ENCODE data around the gene PDE3B. TPM values are rescaled to one million over a fixed set of nuclear protein-coding genes. Genes with fewer than 3 reads are reported as not detected.
A peak's percentile ranks its signal among the peaks of the same experiment; 100 is the strongest.
"Not testable (repeated sequence)": the region's sequence is repeated elsewhere in the genome, so short reads cannot be mapped to it uniquely, and the experiment has no call there.

PDE3B gene
- total RNA-seq, 1 experiment from 2014 or later: 26.0 TPM

DNA sequence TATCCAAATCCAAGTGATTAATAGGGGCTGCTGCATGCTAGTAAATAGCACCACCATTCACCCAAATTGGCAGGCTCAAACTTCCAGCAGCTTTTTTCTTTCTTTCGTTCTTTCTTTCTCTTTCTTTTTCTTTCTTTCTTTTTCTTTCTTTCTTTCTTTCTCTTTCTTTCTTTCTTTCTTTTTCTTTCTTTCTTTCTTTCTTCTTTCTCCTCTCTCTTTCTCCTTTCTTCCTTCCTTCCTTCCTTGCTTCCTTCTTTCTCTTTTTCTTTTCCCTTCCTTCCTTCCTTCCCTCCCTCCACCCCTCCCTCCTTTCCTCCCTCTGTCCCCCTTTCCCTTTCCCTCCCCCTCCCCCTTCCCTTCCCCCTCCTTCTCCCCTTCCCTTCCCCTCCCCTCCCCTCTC is 81.5 kb downstream of the PDE3B start:
- H3K4me3 ChIP-seq: no peak overlapping the region
- H3K4me1 ChIP-seq: no peaks in the 10 kb centered on the region
- H3K9me3 ChIP-seq (replicated peaks): no peaks in the 10 kb centered on the region
- no peak for DNase-seq
- H3K27me3 ChIP-seq: no peaks in the 10 kb centered on the region
- no peak overlapping the region for H3K27ac ChIP-seq
- no peaks in the 10 kb centered on the region for H3K36me3 ChIP-seq

DNA sequence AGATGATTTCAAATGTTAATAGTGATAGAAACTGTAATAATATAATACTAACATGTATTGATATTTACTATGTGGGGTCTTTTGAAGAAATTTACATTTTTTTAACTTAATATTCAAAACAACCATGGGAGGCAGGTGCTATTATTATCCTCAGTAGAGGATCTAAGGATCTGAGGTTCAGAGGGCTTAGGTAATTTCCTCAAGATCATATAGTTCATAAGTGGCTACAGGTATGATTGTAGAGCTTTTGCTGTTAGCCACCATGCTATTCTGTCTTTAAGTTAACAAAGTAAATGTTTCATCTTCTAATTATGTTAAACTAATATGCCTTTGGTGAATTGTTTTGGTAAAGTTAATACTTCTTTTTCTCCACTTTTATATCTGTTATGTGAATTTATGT is 83.6 kb downstream of the PDE3B start:
- H3K27me3 ChIP-seq: no peaks in the 10 kb centered on the region
- H3K4me3 ChIP-seq: no peak overlapping the region
- H3K36me3 ChIP-seq: no peaks in the 10 kb centered on the region
- no peaks in the 10 kb centered on the region for H3K4me1 ChIP-seq
- H3K27ac ChIP-seq: no peak overlapping the region
- DNase-seq: no peak
- no peaks in the 10 kb centered on the region for H3K9me3 ChIP-seq (replicated peaks)

DNA sequence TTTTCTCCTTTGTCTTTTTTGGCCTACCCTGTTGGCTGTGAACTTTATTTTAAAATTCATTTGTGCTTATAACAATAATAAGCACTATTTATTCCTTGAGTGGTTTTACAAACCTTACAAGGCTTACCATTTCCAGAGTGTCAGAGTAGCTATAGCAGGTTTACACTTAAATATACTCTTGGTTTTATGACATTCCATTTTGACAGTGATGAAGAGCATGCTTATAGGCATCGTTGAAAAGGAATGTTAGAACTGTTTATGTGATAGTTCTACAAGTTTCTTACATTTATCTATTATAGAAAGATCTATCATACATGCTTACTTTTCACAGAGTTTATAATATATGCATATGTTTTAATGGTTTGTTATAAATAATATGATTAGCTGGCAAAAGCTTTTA is 84.1 kb downstream of the PDE3B start:
- Histone ChIP-seq H3K36me3 (no peaks in the 10 kb centered on the region), H3K27me3 (no peaks in the 10 kb centered on the region), H3K4me3 (no peak overlapping the region), H3K27ac (no peak overlapping the region), H3K4me1 (no peaks in the 10 kb centered on the region), H3K9me3 (replicated peaks) (no peaks in the 10 kb centered on the region)
- no peak for DNase-seq

DNA sequence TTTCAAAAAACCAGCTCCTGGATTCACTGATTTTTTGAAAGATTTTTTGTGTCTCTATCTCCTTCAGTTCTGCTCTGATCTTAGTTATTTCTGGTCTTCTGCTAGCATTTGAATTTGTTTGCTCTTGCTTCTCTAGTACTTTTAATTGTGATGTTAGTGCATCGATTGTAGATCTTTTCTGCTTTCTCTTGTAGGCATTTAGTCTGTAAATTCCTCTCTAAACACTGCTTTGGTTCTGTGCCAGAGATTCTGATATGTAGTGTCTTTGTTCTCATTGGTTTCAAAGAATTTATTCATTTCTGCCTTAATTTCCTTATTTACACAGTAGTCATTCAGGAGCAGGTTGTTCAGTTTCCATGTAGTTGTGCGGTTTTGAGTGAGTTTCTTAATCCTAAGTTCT is 96.9 kb downstream of the PDE3B start:
- not testable (repeated sequence) for H3K4me1 ChIP-seq; H3K27ac ChIP-seq; H3K27me3 ChIP-seq; H3K4me3 ChIP-seq; H3K9me3 ChIP-seq (replicated peaks); DNase-seq; H3K36me3 ChIP-seq

DNA sequence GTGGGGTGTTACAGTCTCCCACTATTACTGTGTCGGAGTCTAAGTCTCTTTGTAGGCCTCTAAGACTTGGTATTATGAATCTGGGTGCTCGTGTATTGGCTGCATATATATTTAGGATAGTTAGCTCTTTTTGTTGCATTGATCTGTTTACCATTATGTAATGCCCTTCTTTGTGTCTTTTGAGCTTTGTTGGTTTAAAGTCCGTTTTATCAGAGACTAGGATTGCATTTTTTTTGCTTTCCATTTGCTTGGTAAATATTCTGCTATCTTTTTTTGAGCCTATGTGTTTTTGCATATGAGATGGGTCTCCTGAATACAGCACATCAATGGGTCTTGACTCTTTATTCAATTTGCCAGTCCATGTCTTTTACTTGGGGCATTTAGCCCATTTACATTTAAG is 97.6 kb downstream of the PDE3B start:
- H3K4me3 ChIP-seq: no peak overlapping the region
- H3K27me3 ChIP-seq: no peaks in the 10 kb centered on the region
- H3K27ac ChIP-seq: no peak overlapping the region
- H3K4me1 ChIP-seq: peaks cover 11% of the 10 kb centered on the region
- no peak for DNase-seq
- no peaks in the 10 kb centered on the region for H3K9me3 ChIP-seq (replicated peaks)
- H3K36me3 ChIP-seq: no peaks in the 10 kb centered on the region

DNA sequence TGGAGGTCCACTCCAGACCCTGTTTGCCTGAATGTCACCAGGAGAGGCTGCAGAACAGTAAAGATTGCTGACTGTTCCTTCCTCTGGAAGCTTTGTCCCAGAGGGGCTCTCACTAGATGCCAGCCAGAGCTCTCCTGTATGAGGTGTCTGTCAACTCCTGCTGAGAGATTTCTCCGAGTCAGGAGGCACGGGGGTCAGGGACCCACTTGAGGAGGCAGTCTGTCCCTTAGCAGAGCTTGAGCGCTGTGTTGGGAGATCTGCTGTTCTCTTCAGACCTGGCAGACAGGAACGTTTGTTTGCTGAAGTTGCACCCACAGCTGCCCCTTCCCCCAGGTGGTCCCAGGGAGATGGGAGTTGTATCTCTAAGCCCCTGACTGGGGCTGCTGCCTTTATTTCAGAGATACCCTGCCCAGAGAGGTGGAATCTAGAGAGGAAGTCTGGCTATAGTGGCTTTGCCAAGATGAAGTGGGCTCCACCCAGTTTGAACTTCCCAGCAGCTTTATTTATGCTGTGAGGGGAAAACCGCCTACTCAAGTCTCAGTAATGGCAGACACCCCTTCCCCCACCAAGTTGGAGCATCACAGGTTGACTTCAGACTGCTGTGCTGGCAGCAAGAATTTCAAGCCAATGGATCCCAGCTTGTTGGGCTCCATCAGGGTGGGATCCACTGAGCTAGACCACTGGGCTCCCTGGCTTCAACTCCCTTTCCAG is 99.4 kb downstream of the PDE3B start:
- Histone ChIP-seq H3K4me1 (peaks cover 29% of the 10 kb centered on the region), H3K27me3 (no peaks in the 10 kb centered on the region), H3K27ac (no peak overlapping the region), H3K9me3 (replicated peaks) (no peaks in the 10 kb centered on the region), H3K36me3 (no peaks in the 10 kb centered on the region), H3K4me3 (no peak overlapping the region)
- DNase-seq: no peak

DNA sequence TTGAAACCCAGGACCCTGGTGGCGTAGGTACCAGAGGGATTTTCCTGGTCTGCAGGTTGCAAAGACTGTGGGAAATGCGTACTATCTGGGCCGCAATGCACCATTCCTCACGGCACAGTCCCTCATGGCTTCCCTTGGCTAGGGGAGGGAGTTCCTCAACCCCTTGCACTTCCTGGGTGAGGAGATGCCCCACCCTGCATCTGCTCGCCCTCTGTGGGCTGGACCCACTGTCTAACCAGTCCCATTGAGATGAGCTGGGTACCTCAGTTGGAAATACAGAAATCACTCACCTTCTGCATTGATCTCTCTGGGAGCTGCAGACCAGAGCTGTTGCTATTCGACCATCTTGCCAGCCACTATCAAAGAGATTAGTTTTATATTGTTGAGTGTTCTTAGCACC is 100.1 kb downstream of the PDE3B start:
- not testable (repeated sequence) for H3K36me3 ChIP-seq; H3K27me3 ChIP-seq; DNase-seq; H3K4me3 ChIP-seq; H3K27ac ChIP-seq; H3K9me3 ChIP-seq (replicated peaks)
- peaks cover 31% of the 10 kb centered on the region for H3K4me1 ChIP-seq

DNA sequence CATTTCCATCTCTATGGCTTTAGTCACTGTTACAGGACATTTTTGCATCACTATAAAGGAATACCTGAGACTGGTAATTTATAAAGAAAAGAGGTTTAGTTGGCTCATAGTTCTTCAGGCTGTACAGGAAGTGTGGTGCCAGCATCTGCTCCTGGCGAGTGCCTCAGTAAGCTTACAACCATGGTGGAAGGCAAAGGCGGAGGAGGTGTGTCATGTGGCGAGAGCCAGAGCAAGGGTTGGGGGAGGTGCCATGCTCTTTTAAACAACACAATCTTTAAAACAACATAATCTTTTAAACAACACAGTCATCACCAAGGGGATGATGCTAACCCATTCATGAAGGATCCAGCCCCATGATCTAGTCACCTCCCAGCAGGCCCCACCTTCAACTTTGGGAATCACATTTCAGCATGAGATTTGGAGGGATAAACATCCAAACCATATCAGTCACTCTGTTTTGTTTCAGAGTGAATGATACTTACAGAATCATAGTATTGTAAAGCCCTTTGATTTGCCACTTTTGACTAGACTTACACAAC is 103.3 kb downstream of the PDE3B start:
- H3K27ac ChIP-seq: no peak overlapping the region
- H3K4me1 ChIP-seq: peaks cover 31% of the 10 kb centered on the region
- no peaks in the 10 kb centered on the region for H3K27me3 ChIP-seq
- H3K9me3 ChIP-seq (replicated peaks): no peaks in the 10 kb centered on the region
- no peak overlapping the region for H3K4me3 ChIP-seq
- peak; percentile 9 to 50 for DNase-seq
- H3K36me3 ChIP-seq: no peaks in the 10 kb centered on the region

DNA sequence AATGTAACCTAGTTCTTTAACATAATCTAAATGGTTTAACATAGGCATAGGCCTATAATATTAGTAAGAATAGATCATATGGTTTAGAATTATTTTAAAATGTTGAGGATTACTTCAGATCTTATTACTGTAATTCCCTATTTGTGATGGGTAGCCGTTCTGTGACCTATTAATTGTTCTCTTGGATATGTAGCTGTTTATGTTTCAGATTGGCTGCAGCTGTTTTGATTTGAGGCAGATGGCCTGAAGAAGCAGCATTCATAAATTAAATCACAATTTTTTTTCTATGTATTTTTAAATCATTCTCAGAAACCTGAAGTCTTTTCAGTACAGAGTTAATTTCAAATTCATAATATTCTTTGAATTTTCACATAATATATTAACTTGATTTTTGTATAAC is 104.5 kb downstream of the PDE3B start:
- Histone ChIP-seq H3K36me3 (no peaks in the 10 kb centered on the region), H3K27ac (no peak overlapping the region), H3K4me1 (peaks cover 31% of the 10 kb centered on the region), H3K27me3 (no peaks in the 10 kb centered on the region), H3K4me3 (no peak overlapping the region), H3K9me3 (replicated peaks) (no peaks in the 10 kb centered on the region)
- peak in 1 of 2 experiments; percentile 29 for DNase-seq

DNA sequence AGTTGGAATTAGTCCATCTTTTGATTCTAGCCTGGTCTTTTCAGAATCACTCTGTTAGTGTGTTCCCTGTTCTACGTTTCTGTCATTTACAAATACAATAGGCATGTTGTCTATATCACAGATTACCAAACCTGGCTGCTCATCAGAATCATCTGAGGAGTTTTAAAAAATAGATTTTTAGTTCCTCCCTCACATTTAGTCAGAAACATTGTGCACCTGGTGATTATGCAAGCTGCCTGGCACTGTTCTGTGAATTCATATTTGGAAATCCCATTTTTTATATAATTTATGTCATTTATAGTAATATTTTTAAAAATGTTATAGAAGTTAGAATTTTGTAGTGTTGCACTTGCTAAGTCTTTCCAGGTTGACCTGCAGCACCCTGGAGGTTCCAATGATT is 107.3 kb downstream of the PDE3B start:
- Histone ChIP-seq H3K27me3 (no peaks in the 10 kb centered on the region), H3K36me3 (no peaks in the 10 kb centered on the region), H3K9me3 (replicated peaks) (no peaks in the 10 kb centered on the region), H3K4me1 (peaks cover 22% of the 10 kb centered on the region), H3K4me3 (no peak overlapping the region), H3K27ac (no peak overlapping the region)
- DNase-seq: no peak

DNA sequence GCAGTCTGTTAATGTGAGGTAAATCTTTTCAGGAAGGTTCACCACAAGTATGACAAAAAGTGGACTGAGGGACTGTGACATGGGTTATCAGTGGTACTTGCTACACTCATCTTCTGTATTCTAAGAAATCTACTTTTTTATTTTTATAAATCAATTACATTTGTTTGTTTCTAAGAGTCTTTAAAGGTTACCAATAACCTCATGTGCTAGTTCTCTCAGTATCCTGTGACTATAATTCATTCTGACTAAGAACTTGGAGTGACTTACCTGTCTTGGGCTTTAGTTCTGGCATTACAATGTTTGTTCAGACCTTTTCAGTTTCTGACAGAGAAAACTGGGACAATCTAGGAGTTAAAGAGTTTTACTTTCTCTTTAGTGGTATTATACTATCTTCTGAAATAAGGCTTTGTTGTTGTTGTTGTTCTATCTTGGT is 108.4 kb downstream of the PDE3B start:
- Histone ChIP-seq H3K4me1 (peaks cover 13% of the 10 kb centered on the region), H3K9me3 (replicated peaks) (no peaks in the 10 kb centered on the region), H3K4me3 (no peak overlapping the region), H3K27ac (no peak overlapping the region), H3K36me3 (no peaks in the 10 kb centered on the region), H3K27me3 (no peaks in the 10 kb centered on the region)
- DNase-seq: no peak

DNA sequence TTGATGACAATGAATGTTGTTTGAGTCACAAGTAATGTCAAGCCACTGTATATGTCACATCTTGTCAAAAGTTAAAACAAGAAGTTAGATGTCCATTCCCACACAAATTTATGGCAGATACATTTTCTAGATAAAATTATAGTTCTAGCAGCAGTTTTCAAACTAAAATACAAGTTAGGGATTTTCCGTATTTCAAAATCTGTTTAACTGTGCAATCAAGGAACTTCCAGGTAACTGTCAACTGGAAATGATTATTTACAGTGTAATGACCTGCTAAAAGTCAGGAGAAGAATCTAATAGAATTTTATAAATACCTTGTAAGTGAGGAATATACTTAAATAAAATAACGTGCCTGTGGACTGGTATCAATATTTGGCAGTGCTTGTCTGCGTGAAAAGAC is 111.5 kb downstream of the PDE3B start:
- no peaks in the 10 kb centered on the region for H3K9me3 ChIP-seq (replicated peaks)
- H3K36me3 ChIP-seq: no peaks in the 10 kb centered on the region
- H3K4me1 ChIP-seq: no peaks in the 10 kb centered on the region
- H3K27ac ChIP-seq: no peak overlapping the region
- no peak overlapping the region for H3K4me3 ChIP-seq
- no peak for DNase-seq
- no peaks in the 10 kb centered on the region for H3K27me3 ChIP-seq

DNA sequence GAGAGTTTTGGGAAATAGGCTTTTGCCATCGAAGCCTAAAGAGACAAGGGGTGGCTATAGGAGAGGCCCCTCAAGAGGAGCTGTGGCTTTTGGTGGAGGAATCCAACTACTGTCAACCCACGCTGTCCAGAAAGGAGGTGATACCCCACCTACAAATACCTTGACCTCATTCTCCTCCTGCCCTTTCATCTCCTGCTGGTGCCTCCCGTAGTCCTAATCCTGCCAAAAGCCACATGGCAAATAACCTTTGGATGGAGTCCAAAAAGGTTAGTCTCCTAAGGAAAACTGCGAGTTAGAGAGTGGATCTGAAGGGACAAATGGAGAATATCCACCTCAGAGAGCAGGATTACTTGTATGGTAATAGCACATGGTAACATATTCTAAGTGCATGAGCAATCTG is 112.7 kb downstream of the PDE3B start:
- DNase-seq: no peak
- H3K27ac ChIP-seq: no peak overlapping the region
- no peaks in the 10 kb centered on the region for H3K9me3 ChIP-seq (replicated peaks)
- no peaks in the 10 kb centered on the region for H3K36me3 ChIP-seq
- H3K4me1 ChIP-seq: peaks cover 5% of the 10 kb centered on the region; the same call in 1 of the 2 replicates
- no peaks in the 10 kb centered on the region for H3K27me3 ChIP-seq
- no peak overlapping the region for H3K4me3 ChIP-seq

DNA sequence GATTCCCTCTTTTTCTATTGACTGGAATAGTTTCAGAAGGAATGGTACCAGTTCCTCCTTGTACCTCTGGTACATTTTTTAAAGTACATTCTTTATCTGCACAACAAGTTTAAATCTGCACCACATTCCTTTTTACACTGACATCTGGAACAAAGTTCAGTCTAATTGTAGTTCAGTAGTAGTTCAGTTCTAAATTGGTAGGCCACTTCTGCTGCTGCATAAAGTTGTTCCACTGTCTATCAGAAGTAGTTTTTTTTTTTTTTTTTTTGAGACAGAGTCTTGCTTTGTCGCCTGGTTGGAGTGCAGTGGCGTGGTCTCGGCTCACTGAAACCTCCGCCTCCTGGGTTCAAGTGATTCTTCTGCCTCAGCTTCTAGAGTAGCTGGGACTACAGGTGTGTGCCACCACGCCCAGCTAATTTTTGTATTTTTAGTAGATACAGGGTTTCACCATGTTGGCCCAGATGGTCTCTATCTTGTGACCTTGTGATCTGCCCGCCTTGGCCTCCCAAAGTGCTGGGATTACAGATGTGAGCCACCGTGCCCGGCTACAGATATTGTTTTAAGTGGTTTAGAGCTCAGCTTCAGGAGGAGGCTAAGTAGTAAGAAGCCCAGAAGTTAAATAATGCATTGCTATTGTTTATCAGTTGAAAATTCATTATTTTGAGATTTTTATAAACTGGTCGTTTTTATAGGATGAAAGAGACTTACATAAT is 115.9 kb downstream of the PDE3B start:
- not testable (repeated sequence) for H3K27ac ChIP-seq; H3K27me3 ChIP-seq; H3K36me3 ChIP-seq; DNase-seq; H3K4me3 ChIP-seq; H3K9me3 ChIP-seq (replicated peaks)
- peaks cover 15% of the 10 kb centered on the region for H3K4me1 ChIP-seq

DNA sequence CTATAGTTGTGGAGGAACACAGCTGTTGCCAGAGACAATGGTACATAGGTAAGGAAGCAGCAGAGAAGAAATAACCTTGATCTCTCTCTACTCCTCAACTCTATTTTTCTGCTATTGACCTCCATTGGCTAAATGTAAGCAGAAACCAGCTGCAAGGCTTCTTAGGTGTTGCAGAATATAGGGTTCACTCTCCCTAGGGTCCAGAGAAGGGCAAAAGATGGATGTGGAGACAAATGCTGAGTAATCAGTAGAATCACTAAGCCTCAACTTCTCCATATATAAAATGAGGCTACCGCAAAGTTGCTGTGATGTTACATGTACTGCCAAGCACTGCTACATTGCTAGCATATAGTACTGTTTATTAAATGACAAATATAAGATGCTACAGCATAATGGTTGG is 120.6 kb downstream of the PDE3B start:
- peak in 1 of 2 experiments; percentile 28 for DNase-seq
- Histone ChIP-seq H3K36me3 (no peaks in the 10 kb centered on the region), H3K27ac (peak overlapping the region; percentile 74), H3K4me1 (peaks cover 51% of the 10 kb centered on the region), H3K4me3 (no peak overlapping the region), H3K9me3 (replicated peaks) (no peaks in the 10 kb centered on the region), H3K27me3 (no peaks in the 10 kb centered on the region)
